Lung microvascular endothelial cell (primary cell): Measurements from ENCODE around the gene TUBA4A. TPM values are rescaled to one million over a fixed set of nuclear protein-coding genes. Genes with fewer than 3 reads are reported as not detected.
"Not testable (repeated sequence)": the region's sequence is repeated elsewhere in the genome, so short reads cannot be mapped to it uniquely, and the experiment has no call there.

Experiments used
- DNase-seq, 2 donors: peaks; one replicate each; pipeline versions ENCODE4 v3.0.0 to v3.0.0-alpha.2; 2010; ENCODE audit warnings: low read depth in 2 of 2
- total RNA-seq: library from RNA; depleted of rRNA; stranded (reverse); fragments of >200 nt; gene quantifications from 2 replicates; pipeline ENCODE4 v1.2.1, GENCODE V29; 2014

Gene TUBA4A
- 9.5 and 12.9 TPM in 2 replicates for total RNA-seq

DNA sequence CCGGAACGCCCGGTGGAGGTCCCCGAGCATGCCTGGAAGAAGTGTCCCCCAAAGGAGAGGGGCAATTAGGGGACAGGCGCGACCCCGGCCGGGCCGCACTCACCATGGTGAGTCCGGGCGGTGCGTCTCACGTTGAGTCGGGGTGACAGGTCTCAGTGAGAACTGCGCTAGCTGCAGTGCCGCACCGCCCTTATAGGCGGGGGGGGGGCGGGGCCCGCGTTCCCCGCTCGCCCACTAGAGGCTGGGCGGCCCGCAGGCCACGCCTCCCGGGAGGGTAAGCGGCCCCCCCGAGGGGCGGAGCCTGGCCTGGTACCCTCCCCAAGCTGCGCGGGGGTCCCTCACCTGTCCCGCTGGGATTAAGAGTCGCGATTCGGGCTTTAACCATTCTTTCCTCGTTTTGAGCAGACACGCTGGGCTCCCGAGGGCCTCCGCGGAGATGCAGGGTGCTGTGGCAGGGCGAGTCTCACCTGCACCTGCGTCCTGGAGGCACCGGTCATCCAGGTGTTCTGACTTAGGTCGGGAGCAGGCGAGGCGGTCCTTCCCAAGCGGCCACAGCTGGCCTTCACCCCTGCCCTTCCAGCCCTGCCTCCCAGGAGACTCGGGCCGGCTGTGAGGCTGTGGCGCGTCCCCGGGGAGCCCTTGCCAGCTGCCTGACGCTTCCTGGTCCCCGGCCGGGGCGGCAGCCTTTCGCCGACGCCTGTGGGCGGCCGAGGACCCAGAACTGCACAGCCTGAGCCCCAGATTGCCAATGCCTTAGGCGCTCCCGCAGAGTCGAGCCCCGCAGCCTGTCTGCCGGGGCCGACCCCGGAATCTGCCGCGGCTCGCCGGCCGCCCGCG, at the start of gene TUBA4A:
TUBA4A (minus strand) TSS at position 166 of the 837 bp plus-strand sequence; CDS start at position 106, 60 bp downstream.
- peak; percentile 71 to 79 for DNase-seq

- DNase-seq: no peak
These were observed 48.8 kb upstream of the TUBA4A start for GRCh38 chr2:219302412-219302968.

GRCh38 chr2:219300022-219300421, 46.3 kb upstream of the TUBA4A start:
- no peak for DNase-seq

DNA sequence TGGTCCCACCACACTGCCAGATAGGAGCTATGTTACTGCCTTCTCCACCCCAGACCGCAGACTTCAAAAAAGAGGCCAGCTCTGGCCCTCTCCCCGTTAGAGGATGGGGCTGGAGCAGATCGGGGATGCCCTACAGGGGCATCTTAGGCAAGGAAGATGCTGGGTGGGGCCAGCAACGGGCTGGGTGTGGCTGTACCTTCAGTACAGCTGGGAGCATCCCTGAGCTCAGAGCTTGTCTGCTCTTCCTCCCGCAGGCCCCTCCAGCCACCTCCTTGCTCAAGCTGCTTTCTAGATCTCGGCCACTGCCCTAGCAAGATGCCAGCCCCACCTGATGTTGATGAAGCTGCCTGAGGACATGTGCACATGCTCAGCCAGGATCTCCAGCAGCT, 45.6 kb upstream of the TUBA4A start:
- DNase-seq: no peak

DNA sequence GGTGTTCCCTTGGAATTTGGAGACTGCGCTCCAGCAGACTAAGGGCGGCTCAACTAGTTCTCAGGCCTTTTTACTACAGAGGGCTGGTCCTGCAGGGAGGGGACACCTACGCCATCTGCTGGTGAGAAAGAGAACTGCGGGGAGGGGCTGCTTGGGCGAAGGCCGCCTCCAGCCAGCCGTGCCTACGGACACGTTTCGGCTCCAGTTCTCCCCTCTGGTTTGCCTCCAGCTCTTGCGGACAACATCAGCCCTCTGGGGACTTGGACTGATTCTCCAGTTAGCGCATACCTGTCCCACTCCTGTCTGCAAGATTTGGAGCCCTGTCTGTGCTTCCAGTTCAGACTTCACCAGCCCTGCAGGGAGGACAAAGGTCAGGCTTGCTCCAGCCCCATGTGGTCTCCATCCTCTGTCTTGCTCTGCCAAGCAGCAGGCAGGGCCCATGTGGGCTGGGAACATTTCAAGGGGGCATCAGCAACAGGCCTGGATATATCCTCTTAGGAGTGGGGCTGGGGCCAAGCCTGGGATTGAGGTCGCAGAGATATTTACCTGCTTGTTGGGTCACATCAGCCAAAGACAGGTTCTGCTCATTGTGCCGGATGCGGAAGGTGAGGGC, 45.1 kb upstream of the TUBA4A start:
- peak; percentile 75 to 80 for DNase-seq

DNA sequence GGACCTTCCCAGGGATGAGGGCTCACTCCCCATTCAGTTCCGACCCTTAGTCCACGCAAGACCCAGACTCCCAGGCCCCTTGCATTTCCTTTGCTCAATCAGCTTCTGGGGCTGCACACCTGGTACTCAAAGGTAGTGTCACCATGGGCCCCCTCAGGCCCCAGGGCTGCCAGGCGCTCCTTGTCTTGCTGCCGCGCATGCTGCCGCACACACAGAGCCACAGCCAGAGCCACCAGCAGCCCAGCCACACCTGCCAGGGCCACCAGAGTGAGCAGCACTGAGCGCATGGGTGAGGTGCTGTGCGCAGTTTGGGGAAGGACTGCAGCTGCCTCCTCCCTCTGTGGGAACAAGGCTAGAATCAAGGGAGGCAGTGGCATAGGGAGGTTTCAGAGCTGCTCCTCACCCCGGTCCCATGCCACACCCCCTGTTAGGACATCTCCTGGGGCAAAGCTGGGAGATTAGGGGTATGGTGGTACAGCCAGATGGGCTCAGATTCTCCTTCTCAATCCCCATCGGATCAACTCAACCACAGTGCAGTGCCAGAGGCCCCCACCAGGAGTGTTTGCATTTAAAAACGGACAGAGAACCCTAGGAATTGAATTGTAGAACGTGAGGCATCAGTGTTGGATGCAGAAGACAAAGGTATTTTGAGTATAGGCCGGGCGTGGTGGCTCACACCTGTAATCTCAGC, 44.2 kb upstream of the TUBA4A start:
- no peak for DNase-seq

- DNase-seq: no peak
These were observed 43.1 kb upstream of the TUBA4A start for GRCh38 chr2:219296631-219297391.

DNA sequence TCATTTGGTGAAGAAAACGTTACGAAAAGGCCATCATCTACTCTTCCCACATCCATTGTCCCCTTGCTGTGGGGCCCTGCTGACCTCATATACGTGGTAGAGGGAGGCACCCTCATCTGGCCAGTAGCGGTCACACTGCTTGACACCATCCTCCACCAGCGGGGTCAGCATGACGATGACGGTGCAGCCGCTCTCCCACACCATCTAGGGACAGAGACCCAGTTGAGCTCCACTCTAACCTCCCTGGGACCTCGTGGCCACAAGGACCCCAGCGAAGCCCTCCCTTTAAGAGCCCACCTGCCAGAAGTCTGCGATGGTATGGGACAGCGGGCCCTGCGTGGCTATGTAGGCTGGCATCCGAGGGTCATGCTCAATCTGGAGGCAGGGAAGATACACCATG, 42.4 kb upstream of the TUBA4A start:
- no peak for DNase-seq

- peak; percentile 83 to 90 for DNase-seq
These were observed 40.9 kb upstream of the TUBA4A start for GRCh38 chr2:219294356-219295351.

- DNase-seq: no peak
These were observed 40.1 kb upstream of the TUBA4A start for GRCh38 chr2:219293736-219294231.

DNA sequence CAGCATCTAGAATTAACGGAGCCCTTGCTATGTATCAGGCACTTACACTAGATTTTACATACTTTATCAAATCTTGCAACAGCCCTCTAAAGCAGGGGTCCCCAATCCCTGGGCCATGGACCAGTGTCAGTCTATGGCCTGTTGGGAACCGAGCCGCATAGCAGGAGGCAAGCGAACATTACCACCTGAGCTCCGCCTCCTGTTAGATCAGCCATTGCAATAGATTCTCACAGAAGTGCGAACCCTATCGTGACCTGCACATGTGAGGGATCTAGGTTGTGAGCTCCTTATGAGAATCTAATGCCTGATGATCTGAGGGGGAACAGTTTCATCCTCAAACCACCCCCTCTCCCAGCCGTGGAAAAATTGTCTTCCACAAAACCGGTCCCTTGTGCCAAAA, 38.9 kb upstream of the TUBA4A start:
- no peak for DNase-seq

DNA sequence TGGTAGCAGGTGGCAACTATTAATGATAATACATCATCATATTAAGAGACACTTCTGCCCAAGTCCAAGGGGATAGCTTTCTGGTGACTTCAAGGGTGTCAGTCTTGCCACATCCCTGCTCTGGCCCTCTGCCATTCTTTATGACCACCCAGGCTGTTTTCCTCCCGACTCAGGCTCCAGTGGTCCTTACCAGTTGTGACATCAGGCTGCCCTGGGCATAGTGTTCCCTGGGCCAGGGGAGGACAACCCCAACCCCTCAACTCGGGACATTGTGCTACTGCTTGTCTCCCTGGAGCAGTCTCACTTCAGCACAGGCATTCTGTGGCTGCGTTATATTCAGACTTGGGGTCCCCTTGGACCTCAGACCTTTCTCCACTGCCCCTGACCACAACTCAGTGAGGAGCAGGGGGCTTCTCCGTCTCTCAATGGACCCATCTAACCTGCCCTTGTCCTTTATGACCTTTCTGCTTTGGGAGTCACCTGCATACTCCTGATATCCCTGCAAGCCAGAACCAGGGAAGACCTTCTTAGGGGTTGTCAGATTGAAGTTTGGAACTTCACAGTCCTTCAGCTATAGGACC, 38.3 kb upstream of the TUBA4A start:
- DNase-seq: no peak

GRCh38 chr2:219291394-219291793, 37.7 kb upstream of the TUBA4A start:
- no peak for DNase-seq

DNA sequence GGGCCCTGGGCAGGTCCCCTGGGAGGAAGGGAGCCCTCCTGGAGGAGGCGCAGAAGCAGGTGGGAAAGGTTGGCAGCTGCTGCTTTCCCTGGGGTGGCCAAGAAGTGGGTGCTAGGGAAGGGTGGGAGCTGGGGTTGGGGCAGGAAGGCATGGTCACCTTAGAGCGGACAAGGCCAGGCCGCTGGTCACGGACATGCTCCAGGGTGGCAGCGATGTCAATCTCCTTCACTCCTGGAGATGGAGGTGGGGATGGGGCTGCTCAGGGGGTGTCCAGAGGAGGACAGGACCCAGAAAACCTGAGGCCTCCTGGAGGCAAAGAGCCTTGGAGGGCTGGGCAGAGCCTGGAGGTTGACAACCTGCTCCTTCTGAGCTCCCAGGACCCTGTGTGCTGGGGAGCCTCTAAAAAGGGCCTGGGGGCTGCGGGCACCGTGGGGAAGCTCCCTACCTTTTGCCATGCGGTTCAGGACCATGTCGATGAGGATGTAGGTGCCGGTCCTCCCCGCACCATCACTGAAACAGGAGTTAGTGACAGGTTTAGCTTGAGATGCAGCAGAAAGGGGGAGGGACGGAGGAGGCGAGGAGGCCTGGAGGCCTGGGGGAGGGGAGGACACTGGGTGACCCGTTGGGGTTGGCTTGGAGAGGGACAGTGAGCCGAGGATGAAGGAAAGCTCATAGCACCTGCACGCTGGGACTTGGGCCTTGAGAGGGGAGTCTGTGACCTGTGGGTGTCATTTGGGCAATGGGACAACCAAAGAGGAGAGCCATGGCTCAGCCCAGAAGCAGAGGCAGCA, 36.9 kb upstream of the TUBA4A start:
- no peak for DNase-seq

DNA sequence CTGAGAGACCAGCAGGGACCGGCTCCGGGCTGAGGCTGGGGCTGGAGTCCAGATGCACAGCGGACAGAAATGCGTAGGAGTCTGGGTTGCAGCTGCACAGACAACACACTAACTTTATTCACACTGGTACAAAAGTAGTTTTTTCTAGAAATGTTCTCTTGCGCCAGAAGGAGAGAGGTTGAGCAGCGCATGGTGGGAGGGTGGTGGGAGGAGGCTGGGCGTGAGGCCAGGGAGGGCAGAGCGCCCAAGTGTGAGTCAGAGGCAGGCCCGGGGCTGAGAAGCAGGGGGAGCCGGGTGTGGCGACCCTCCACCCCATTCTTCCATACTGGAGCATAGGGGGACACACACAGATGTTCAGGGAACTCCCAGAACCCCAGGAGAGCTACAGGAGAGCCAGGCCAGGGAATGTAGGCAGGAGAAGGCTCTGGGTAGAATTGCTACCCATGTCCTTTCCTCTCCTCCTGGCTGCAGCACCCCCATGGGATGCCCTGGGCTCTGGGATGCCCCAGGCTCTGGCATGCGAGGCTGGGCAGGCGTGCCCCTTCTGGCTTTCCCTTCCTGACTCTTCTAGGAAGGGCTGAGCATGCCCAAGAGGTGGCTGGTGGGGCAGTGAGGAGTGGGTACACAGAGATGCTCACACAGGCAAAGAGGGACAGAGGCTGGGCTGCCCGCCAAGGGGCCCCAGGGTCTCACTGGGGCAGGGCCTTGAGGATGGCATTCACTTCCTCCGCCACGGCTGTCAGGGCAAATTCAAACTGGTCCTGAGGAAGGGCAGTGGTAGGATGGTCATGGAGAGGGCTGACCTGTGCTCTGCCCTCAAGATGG, 36.0 kb upstream of the TUBA4A start:
- DNase-seq: peak; percentile 38 to 39

GRCh38 chr2:219289195-219289536, 35.4 kb upstream of the TUBA4A start:
- no peak for DNase-seq

DNA sequence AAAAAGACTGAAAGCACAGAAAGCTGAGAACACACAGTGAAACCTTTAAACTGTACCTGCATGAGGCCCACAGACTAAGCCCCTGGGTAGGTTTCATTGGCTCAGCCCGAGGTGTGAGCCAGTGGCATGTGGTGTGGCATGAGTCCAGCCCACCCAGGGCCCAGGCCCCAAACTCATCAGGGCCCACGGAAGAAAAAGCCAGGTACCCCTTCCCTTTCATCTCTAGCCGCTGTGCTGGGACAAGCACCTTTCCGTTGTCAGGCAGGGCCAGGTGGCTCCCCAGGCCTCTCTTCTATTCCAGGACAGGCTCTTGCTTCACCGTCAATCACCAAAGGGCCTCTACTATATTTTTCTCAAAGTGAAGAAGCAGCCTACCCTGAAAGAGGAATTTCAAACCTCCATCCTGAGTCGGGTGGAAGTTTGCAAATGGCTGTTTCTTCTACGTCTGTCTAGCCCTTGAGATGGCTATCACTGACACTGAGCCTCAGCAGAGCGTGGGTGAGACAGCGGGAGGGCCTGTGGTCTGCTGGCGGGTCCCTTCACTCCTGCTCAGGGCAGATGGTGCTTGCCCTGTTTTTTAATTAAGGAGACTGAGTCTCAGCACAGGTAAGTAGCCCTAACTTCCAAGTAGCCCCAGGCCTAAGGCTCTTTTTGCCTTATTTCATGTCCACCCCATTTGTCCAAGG, 34.0 kb upstream of the TUBA4A start:
- no peak for DNase-seq

DNA sequence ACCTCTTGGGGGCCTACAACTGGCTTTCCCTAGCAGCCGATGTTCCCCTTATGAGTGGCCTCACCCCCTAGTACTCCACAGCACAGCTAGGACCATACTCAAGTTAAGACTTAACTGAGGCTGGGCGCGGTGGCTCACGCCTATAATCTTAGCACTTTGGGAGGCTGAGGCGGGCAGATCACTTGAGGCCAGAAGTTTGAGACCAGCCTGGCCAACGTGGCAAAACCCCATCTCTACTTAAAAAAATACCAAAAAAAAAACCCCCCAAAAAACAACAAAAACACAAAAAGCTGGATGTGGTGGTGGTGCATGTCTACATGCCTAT, 33.4 kb upstream of the TUBA4A start:
- DNase-seq: not testable (repeated sequence)
